ENCODE results near the gene SDK2. TPM values are rescaled to one million over a fixed set of nuclear protein-coding genes. Genes with fewer than 3 reads are reported as not detected.
A peak's percentile ranks its signal among the peaks of the same experiment; 100 is the strongest.
"Not testable (repeated sequence)": the region's sequence is repeated elsewhere in the genome, so short reads cannot be mapped to it uniquely, and the experiment has no call there.

Gene SDK2
- total RNA-seq, 1 donor from 2014 or later, result 3.4 TPM

- no peak for DNase-seq (ENCODE audit: low spot score)
These were observed 300.3 kb downstream of the SDK2 start for GRCh38 chr17:73343739-73344454.

DNA sequence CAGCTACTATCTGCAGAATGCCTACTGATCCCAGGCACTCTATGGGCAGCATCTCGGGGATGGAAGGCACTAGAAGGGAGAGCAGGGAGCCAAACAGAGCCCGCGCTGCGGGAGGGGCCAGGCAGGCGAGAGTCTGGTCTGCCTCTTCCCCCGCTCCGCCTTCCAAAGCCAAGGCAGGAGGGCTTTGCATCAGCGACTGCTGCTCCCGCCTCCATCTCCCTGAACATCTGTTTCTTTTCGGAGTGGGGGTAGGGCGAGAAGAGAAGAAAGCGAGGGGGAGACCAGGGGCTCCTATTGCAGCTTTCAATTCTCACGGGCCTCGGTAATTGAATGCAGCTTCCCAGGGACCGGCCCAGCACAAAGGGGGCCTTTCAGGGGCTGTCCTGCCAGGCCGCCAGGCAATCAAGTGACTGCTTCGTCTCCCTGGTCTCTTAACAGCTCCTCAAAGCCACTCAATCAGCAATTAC, 301.0 kb downstream of the SDK2 start:
- peak; percentile 64 for DNase-seq (ENCODE audit: low spot score)

DNA sequence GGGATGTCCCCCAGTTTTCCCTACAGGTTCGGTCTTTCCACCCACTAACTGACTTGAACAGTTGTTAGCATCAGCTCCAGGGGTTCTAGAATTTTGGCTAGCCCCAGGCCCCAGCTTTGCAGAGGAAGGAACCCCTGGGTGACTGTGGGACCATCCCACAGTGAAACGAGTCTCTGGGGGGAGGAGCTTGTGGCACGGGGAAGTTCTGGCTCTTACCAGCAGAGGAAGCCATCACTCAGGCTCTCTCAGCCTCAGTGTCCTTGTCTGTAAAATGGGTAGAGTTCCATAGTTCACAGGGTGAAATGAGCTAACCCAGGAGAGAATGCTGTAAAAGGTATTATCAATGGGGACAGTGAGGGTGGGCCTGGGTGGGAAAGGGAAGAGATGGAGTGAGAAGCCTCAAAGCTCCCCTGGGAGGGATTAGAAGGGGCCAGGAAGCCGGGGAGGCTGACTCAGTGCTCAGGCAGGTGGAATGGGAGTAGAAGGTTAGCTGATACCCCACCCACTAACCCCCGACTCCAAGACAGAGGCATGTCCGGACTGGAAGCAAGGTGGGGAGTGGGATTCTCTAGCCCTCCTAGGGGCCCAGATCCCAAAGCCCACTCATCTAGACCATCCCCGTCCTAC, 301.6 kb downstream of the SDK2 start:
- no peak for DNase-seq (ENCODE audit: low spot score)

GRCh38 chr17:73342050-73342522, 302.2 kb downstream of the SDK2 start:
- DNase-seq (ENCODE audit: low spot score), result peak; percentile 76

DNA sequence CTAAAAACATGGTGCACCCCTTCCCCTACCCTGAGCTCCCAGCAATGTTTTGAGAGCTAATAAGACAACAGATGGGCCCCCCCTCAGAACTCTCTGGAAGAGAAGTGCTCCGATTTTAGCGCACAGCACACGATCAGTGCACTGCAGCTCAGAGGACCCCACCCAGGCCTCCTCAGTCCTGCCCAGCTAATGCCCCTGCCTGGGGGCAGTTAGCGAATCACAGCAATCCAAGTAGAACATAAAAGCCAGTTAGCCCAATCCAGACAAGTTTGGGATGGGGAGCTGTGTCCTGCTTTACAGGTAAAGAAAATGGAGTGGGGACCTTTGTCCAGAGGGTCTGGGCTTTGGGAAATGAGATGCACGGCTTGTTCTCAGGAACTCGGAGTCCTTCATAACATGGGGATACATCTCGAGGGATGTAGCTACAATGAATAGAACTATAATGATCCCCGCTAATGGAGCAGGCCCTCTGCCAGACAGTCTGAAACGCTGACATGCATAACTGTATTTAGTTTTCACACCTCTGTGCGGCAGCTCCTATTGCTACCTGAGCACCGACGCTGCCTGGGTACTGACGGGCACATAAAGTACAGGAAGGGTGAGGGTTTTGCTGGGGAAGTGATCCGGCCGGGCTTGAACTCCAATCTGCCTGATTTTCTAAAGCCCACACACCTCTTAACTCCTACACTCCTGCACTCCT, 302.7 kb downstream of the SDK2 start:
- no peak for DNase-seq (ENCODE audit: low spot score)

DNA sequence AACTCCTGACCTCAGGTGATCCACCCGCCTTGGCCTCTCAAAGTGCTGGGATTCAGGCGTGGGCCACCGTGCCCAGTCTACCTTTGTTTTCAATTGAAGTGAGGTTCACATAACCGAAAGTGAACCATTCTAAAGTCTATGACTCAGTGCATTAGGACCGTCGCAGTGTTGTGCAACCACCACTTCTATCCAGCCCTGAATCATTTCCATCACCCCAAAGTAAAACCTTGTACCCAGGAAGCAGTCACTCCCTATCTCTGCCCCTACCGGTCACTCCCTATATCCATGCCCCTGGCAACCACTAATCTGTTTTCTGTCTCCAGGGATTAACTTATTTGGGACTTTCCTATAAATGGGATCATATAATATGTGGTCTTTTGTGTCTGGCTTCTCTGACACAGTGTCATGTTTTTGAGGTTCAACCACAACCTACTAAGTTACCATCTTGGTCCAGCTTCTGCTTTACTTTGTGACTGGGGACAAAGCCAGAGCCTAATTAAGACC, 304.1 kb downstream of the SDK2 start:
- DNase-seq (ENCODE audit: low spot score), result peak; percentile 60

DNA sequence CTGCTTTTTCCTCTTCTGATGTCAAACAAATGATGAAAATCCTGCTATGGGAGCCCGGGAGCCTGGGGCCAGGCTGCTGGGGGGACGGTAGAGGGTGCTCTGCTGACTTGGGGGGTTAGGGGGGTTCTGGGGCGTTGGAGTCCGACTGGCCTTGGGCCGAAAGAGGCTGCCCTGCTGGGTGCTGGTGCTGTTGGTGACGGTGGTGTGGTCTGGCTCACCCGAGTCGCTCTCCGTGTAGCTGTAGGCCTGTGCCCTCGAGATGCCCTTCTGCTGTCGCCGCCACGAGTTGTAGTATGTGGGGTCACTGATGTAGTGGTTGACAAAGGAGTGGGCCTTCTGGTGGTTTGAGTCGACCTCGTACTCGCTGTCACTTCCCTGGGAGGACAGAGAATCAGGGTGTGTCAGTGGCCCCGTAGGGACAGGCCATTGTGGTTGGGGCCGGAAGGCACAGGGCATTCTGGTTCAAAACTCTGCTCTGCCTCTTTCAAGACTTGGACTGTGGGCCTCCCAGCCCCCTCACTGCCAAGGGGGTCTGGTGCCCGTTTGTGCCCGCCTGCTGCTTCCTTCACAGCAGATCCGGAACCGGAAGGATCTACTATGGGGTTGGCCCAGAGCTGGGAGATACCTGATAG, 305.6 kb downstream of the SDK2 start:
- DNase-seq (ENCODE audit: low spot score), result no peak

DNA sequence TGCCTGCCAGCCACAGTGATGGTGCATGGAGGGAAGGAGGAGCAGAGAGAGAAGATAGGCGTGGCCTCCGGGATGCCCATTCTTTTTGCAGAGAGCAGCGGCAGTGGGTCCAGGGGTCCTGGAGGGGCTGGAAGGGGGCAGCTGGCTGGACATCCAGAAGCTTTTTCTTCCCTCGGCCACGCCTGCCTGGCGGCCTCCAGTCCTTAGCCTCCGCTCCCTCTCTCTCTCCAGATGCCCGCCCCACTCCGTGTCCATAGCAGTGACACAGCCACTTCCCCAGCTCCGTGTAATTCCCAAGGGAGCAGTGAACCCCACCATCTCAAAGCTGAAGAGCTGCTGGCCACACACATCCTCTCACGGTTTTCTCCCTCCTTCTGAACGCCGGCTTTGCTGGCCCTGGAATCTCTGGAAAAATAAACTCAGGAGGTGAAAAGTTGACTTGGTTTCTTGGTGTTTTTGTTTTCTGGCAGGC, 306.2 kb downstream of the SDK2 start:
- DNase-seq (ENCODE audit: low spot score), result peak; percentile 71

DNA sequence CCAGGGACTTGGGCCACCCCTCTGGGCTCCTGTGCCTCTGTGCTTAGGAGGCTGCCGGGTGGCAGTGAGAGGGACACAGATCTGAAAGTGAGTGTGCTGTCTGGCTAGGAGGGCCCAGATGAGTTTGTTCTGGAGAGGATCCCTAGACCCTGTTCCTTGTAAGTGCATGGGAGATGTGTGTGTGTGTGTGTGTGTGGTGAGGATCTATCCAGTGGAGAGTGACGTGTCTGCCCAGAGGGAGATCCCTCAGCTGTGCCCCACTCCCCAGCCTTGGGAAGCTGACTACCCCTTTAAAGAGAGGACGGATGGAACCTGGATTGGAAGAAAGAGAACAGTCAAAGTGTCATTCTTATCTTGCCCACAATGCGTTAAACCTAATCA, 306.9 kb downstream of the SDK2 start:
- DNase-seq (ENCODE audit: low spot score), result no peak

DNA sequence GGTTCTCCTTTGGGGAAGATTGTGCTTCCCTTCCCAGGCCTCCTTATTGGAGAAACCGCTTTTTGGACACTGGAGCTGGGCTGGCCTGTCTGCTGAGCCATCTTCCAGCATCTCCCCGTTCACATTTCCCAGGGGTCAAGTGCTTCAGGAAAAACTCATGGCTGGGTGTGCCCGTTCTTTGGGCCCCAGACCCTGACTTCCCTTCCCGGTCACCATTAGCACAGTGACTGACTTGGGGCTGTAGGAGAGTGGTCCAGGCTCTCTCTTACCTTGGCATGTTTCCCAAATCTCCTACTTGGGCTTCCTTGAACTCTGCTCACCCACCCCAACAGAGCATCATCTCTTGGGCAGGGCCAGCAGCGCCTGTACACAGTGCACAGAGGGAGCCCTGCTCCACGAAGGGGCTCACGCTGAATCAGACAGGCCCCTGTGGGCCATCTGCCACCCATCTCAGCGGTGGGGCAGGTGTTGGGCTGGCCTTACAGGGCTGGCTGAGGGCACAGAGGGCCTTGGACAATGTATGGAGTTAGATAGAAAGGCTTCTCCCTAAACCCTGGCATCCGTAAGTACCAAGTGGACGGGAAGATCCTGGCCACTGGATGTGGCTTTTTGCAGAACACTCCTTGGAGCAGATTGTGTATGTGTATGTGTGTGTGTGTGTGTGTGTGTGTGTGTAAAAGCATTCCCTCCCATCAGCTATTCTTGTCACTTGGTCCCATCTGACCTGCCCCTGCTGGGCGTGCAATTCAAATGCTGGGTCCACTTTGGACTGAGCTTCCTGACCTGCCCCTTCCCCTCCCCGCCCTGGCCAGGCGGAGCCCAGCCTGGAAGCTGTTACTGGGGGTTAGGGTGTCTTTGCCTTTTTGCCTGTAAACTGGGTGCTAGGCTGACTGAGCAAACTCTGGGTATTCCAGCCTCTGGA, 307.6 kb downstream of the SDK2 start:
- no peak for DNase-seq (ENCODE audit: low spot score)

GRCh38 chr17:73335591-73336407, 308.4 kb downstream of the SDK2 start:
- DNase-seq (ENCODE audit: low spot score), result no peak

- no peak for DNase-seq (ENCODE audit: low spot score)
These were observed 309.3 kb downstream of the SDK2 start for GRCh38 chr17:73334771-73335513.

- DNase-seq (ENCODE audit: low spot score), result not testable (repeated sequence)
These were observed 310.8 kb downstream of the SDK2 start for GRCh38 chr17:73333445-73333844.

DNA sequence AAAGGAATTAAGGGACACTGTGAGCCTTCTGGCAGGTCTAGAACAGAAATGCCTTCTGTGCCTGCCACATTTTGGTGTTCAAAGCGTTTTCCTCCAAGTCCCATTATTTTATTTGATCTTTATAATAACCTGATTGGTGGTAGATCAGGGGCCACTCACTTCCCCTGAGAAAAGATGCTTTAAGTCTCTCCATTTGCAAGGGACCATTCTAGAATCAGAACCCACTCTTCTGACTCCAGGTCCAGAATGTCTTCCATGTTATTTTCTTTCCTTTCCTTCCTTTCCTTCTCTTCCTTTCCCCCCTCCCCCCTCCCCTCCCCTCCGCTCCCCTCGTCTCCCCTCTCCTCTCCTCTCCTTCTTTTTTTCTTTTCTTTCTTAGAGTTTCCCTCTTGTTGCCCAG, 313.2 kb downstream of the SDK2 start:
- DNase-seq (ENCODE audit: low spot score), result no peak

DNA sequence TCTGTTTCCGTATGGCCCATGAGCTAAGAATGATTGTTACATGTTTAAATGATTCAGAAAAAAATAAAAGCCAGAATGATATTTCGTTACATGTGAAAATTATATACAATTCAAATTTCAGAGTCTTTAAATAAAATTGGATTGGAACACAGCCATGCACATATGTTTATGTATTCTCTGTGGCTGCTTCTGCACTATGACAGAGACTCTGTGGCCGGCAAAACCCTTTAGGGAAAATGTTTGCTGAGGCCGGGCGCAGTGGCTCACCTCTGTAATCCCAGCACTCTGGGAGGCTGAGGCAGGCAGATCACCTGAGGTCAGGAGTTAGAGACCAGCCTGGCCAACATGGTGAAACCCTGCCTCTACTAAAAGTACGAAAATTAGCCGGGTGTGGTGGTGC, 316.6 kb downstream of the SDK2 start:
- DNase-seq (ENCODE audit: low spot score), result no peak

GRCh38 chr17:73325527-73325842, 318.8 kb downstream of the SDK2 start:
- DNase-seq (ENCODE audit: low spot score), result peak; percentile 55

- DNase-seq (ENCODE audit: low spot score), result no peak
These were observed 319.3 kb downstream of the SDK2 start for GRCh38 chr17:73324711-73325526.

- DNase-seq (ENCODE audit: low spot score), result peak; percentile 84
These were observed 320.1 kb downstream of the SDK2 start for GRCh38 chr17:73324160-73324475.

Measured in ureter (tissue), 1 donor.